HepG2 (cell line): ENCODE data around the gene MEGF6.

Source experiments
- CTCF ChIP-seq: sonication (generic); formaldehyde crosslinking; IDR thresholded peaks from 2 replicates; pipeline ENCODE4 v1.5.0; 2020; ENCODE audit warnings: mild to moderate bottlenecking, missing genetic modification reagents, moderate library complexity
- FOXJ3 ChIP-seq: sonication (generic); formaldehyde crosslinking; IDR thresholded peaks from 2 replicates; pipeline ENCODE4 v1.4.0; 2020; ENCODE audit warnings: missing genetic modification reagents, mild to moderate bottlenecking, borderline replicate concordance
- POLR2A ChIP-seq, 2 experiments: IDR thresholded peaks; 2 replicates each; pipeline ENCODE4 v1.6.1; 2011; ENCODE audit warnings: low read depth in 2 of 2, low read length in 2 of 2, mild to moderate bottlenecking in 1 of 2, moderate library complexity in 1 of 2; ENCODE audit not compliant: insufficient read depth in 1 of 2
- PRDM10 ChIP-seq: sonication (generic); formaldehyde crosslinking; IDR thresholded peaks from 2 replicates; pipeline ENCODE4 v1.4.0; 2020; ENCODE audit warnings: low read depth, missing genetic modification reagents
- REST ChIP-seq, 2 experiments: IDR thresholded peaks; 2 replicates each; pipeline ENCODE4 v1.6.1; 2011 to 2012; ENCODE audit warnings: low read length in 2 of 2, borderline replicate concordance in 1 of 2, low read depth in 1 of 2, mild to moderate bottlenecking in 1 of 2, moderate library complexity in 1 of 2
- SIN3B ChIP-seq: fragments of 150-350 bp; IDR thresholded peaks from 2 replicates; pipeline ENCODE4 v1.6.1; 2014; ENCODE audit warnings: low read length
- ZBTB25 ChIP-seq: IDR thresholded peaks from 2 replicates; pipeline ENCODE4 v1.6.1; 2018; ENCODE audit warnings: missing genetic modification reagents

- no peak for TF ChIP-seq PRDM10 (CRISPR knock-in tag)
- TF ChIP-seq CTCF (CRISPR knock-in tag): no peak
- no peak for TF ChIP-seq REST (IDR thresholded peaks at IDR 0.05; ENCODE audit: borderline replicate concordance in 1 of 2, low read depth in 1 of 2, low read length in 2 of 2)
- no peak for TF ChIP-seq FOXJ3 (CRISPR knock-in tag)
- no peak for TF ChIP-seq ZBTB25 (CRISPR knock-in tag)
- TF ChIP-seq SIN3B: no peak
- TF ChIP-seq POLR2A (IDR thresholded peaks at IDR 0.05; ENCODE audit: insufficient read depth in 1 of 2, low read depth in 2 of 2, low read length in 2 of 2): no peak; a peak in 2 of 4 replicates
Observed at GRCh38 chr1:3624200-3625136, 13.2 kb upstream of the MEGF6 start, which contains the start of gene TPRG1L.
